Measurements from ENCODE around the gene SYNE2.
A peak's percentile ranks its signal among the peaks of the same experiment; 100 is the strongest.

The SYNE2 gene

GRCh38 chr14:63897721-63898163 lies 44.9 kb downstream of the SYNE2 start:
- Histone ChIP-seq H3K4me3 (ENCODE audit: low read length) (no peak overlapping the region), H3K27ac (ENCODE audit: low read length) (no peak overlapping the region), H3K27me3 (ENCODE audit: insufficient read depth, low read length) (no peaks in the 10 kb centered on the region), H3K9ac (ENCODE audit: low read depth, low read length) (no peak overlapping the region), H3K36me3 (ENCODE audit: insufficient read depth, low read depth, low read length) (no peaks in the 10 kb centered on the region), H3K4me1 (ENCODE audit: insufficient read depth, low read length) (peaks cover 7% of the 10 kb centered on the region; the same call in 1 of the 2 replicates), H3K9me3 (ENCODE audit: insufficient read depth, low read depth, low read length) (no peaks in the 10 kb centered on the region)

- H3K9ac ChIP-seq (ENCODE audit: low read depth, low read length), result no peak overlapping the region
- no peaks in the 10 kb centered on the region for H3K27me3 ChIP-seq (ENCODE audit: insufficient read depth, low read length)
- H3K27ac ChIP-seq (ENCODE audit: low read length), result no peak overlapping the region
- H3K4me3 ChIP-seq (ENCODE audit: low read length), result no peak overlapping the region
- H3K9me3 ChIP-seq (ENCODE audit: insufficient read depth, low read depth, low read length), result no peaks in the 10 kb centered on the region
- H3K36me3 ChIP-seq (ENCODE audit: insufficient read depth, low read depth, low read length), result no peaks in the 10 kb centered on the region
- peaks cover 3% of the 10 kb centered on the region; the same call in 1 of the 2 replicates for H3K4me1 ChIP-seq (ENCODE audit: insufficient read depth, low read length)
Observed at GRCh38 chr14:63899953-63900352, 47.1 kb downstream of the SYNE2 start.

- no peak overlapping the region for H3K9ac ChIP-seq (ENCODE audit: low read depth, low read length)
- H3K27me3 ChIP-seq (ENCODE audit: insufficient read depth, low read length), result no peaks in the 10 kb centered on the region
- no peaks in the 10 kb centered on the region for H3K9me3 ChIP-seq (ENCODE audit: insufficient read depth, low read depth, low read length)
- no peak overlapping the region for H3K27ac ChIP-seq (ENCODE audit: low read length)
- peaks cover 3% of the 10 kb centered on the region; the same call in 1 of the 2 replicates for H3K4me1 ChIP-seq (ENCODE audit: insufficient read depth, low read length)
- H3K4me3 ChIP-seq (ENCODE audit: low read length), result no peak overlapping the region
- no peaks in the 10 kb centered on the region for H3K36me3 ChIP-seq (ENCODE audit: insufficient read depth, low read depth, low read length)
Observed at GRCh38 chr14:63901434-63902085, 48.8 kb downstream of the SYNE2 start.

- H3K27ac ChIP-seq (ENCODE audit: low read length), result no peak overlapping the region
- H3K4me1 ChIP-seq (ENCODE audit: insufficient read depth, low read length), result peaks cover 3% of the 10 kb centered on the region; the same call in 1 of the 2 replicates
- no peak overlapping the region for H3K4me3 ChIP-seq (ENCODE audit: low read length)
- no peaks in the 10 kb centered on the region for H3K36me3 ChIP-seq (ENCODE audit: insufficient read depth, low read depth, low read length)
- H3K9ac ChIP-seq (ENCODE audit: low read depth, low read length), result no peak overlapping the region
- no peaks in the 10 kb centered on the region for H3K27me3 ChIP-seq (ENCODE audit: insufficient read depth, low read length)
- no peaks in the 10 kb centered on the region for H3K9me3 ChIP-seq (ENCODE audit: insufficient read depth, low read depth, low read length)
Observed at GRCh38 chr14:63902375-63902976, 49.7 kb downstream of the SYNE2 start.

GRCh38 chr14:63904724-63905123 lies 51.9 kb downstream of the SYNE2 start:
- no peaks in the 10 kb centered on the region for H3K36me3 ChIP-seq (ENCODE audit: insufficient read depth, low read depth, low read length)
- no peak overlapping the region for H3K4me3 ChIP-seq (ENCODE audit: low read length)
- peaks cover 9% of the 10 kb centered on the region; the same call in 1 of the 2 replicates for H3K4me1 ChIP-seq (ENCODE audit: insufficient read depth, low read length)
- H3K27ac ChIP-seq (ENCODE audit: low read length), result no peak overlapping the region
- no peaks in the 10 kb centered on the region for H3K9me3 ChIP-seq (ENCODE audit: insufficient read depth, low read depth, low read length)
- H3K9ac ChIP-seq (ENCODE audit: low read depth, low read length), result no peak overlapping the region
- H3K27me3 ChIP-seq (ENCODE audit: insufficient read depth, low read length), result no peaks in the 10 kb centered on the region

GRCh38 chr14:63905370-63905769 lies 52.6 kb downstream of the SYNE2 start:
- no peaks in the 10 kb centered on the region for H3K9me3 ChIP-seq (ENCODE audit: insufficient read depth, low read depth, low read length)
- 0 out of 2 replicates have a peak, but pooled peaks cover 4% of the 10 kb centered on the region for H3K36me3 ChIP-seq (ENCODE audit: insufficient read depth, low read depth, low read length)
- H3K4me3 ChIP-seq (ENCODE audit: low read length), result no peak overlapping the region
- peaks cover 9% of the 10 kb centered on the region; the same call in 1 of the 2 replicates for H3K4me1 ChIP-seq (ENCODE audit: insufficient read depth, low read length)
- H3K27me3 ChIP-seq (ENCODE audit: insufficient read depth, low read length), result no peaks in the 10 kb centered on the region
- H3K27ac ChIP-seq (ENCODE audit: low read length), result no peak overlapping the region
- H3K9ac ChIP-seq (ENCODE audit: low read depth, low read length), result no peak overlapping the region

GRCh38 chr14:63908667-63909264 lies 56.0 kb downstream of the SYNE2 start:
- Histone ChIP-seq H3K27ac (ENCODE audit: low read length) (no peak overlapping the region), H3K4me3 (ENCODE audit: low read length) (no peak overlapping the region), H3K9ac (ENCODE audit: low read depth, low read length) (no peak overlapping the region; the same call in 1 of the 2 replicates), H3K9me3 (ENCODE audit: insufficient read depth, low read depth, low read length) (no peaks in the 10 kb centered on the region), H3K36me3 (ENCODE audit: insufficient read depth, low read depth, low read length) (peaks cover 11% of the 10 kb centered on the region; the same call in 1 of the 2 replicates), H3K27me3 (ENCODE audit: insufficient read depth, low read length) (no peaks in the 10 kb centered on the region), H3K4me1 (ENCODE audit: insufficient read depth, low read length) (peaks cover 6% of the 10 kb centered on the region; the same call in 1 of the 2 replicates)

- Histone ChIP-seq H3K9ac (ENCODE audit: low read depth, low read length) (no peak overlapping the region), H3K4me3 (ENCODE audit: low read length) (no peak overlapping the region), H3K27me3 (ENCODE audit: insufficient read depth, low read length) (no peaks in the 10 kb centered on the region), H3K36me3 (ENCODE audit: insufficient read depth, low read depth, low read length) (peaks cover 11% of the 10 kb centered on the region; the same call in 1 of the 2 replicates), H3K27ac (ENCODE audit: low read length) (no peak overlapping the region), H3K9me3 (ENCODE audit: insufficient read depth, low read depth, low read length) (no peaks in the 10 kb centered on the region), H3K4me1 (ENCODE audit: insufficient read depth, low read length) (peaks cover 6% of the 10 kb centered on the region; the same call in 1 of the 2 replicates)
Observed at GRCh38 chr14:63909984-63910383, 57.2 kb downstream of the SYNE2 start.

- H3K9me3 ChIP-seq (ENCODE audit: insufficient read depth, low read depth, low read length), result no peaks in the 10 kb centered on the region
- peaks cover 11% of the 10 kb centered on the region; the same call in 1 of the 2 replicates for H3K36me3 ChIP-seq (ENCODE audit: insufficient read depth, low read depth, low read length)
- peaks cover 6% of the 10 kb centered on the region; the same call in 1 of the 2 replicates for H3K4me1 ChIP-seq (ENCODE audit: insufficient read depth, low read length)
- H3K9ac ChIP-seq (ENCODE audit: low read depth, low read length), result 0 out of 2 replicates have a peak overlapping the region, but pooled peaks have one; percentile 3
- no peak overlapping the region for H3K27ac ChIP-seq (ENCODE audit: low read length)
- H3K4me3 ChIP-seq (ENCODE audit: low read length), result no peak overlapping the region
- H3K27me3 ChIP-seq (ENCODE audit: insufficient read depth, low read length), result no peaks in the 10 kb centered on the region
Observed at GRCh38 chr14:63910583-63911363, 58.0 kb downstream of the SYNE2 start.

- Histone ChIP-seq H3K9ac (ENCODE audit: low read depth, low read length) (no peak overlapping the region), H3K36me3 (ENCODE audit: insufficient read depth, low read depth, low read length) (peaks cover 11% of the 10 kb centered on the region; the same call in 1 of the 2 replicates), H3K27ac (ENCODE audit: low read length) (no peak overlapping the region), H3K27me3 (ENCODE audit: insufficient read depth, low read length) (no peaks in the 10 kb centered on the region), H3K9me3 (ENCODE audit: insufficient read depth, low read depth, low read length) (no peaks in the 10 kb centered on the region), H3K4me3 (ENCODE audit: low read length) (no peak overlapping the region), H3K4me1 (ENCODE audit: insufficient read depth, low read length) (peaks cover 6% of the 10 kb centered on the region; the same call in 1 of the 2 replicates)
Observed at GRCh38 chr14:63911404-63911803, 58.6 kb downstream of the SYNE2 start.

GRCh38 chr14:63912286-63912685 lies 59.5 kb downstream of the SYNE2 start:
- H3K27ac ChIP-seq (ENCODE audit: low read length), result no peak overlapping the region
- H3K9ac ChIP-seq (ENCODE audit: low read depth, low read length), result no peak overlapping the region
- H3K27me3 ChIP-seq (ENCODE audit: insufficient read depth, low read length), result no peaks in the 10 kb centered on the region
- no peak overlapping the region for H3K4me3 ChIP-seq (ENCODE audit: low read length)
- peaks cover 11% of the 10 kb centered on the region; the same call in 1 of the 2 replicates for H3K36me3 ChIP-seq (ENCODE audit: insufficient read depth, low read depth, low read length)
- H3K9me3 ChIP-seq (ENCODE audit: insufficient read depth, low read depth, low read length), result no peaks in the 10 kb centered on the region
- peaks cover 6% of the 10 kb centered on the region; the same call in 1 of the 2 replicates for H3K4me1 ChIP-seq (ENCODE audit: insufficient read depth, low read length)
